Skeletal muscle satellite cell (primary cell): ENCODE results near the gene ARHGEF10L.
"Not testable (repeated sequence)": the region's sequence is repeated elsewhere in the genome, so short reads cannot be mapped to it uniquely, and the experiment has no call there.

Source experiments
- H3K27me3 ChIP-seq: 2 replicates; pipeline ENCODE4 v1.7.0; 2013; ENCODE audit warnings: low read length; ENCODE audit not compliant: control insufficient read depth, insufficient read depth
- H3K36me3 ChIP-seq: 2 replicates; pipeline ENCODE4 v1.7.0; 2013; ENCODE audit warnings: mild to moderate bottlenecking, control low read depth, low read length; ENCODE audit not compliant: insufficient read depth
- H3K4me1 ChIP-seq: 2 replicates; pipeline ENCODE4 v1.7.0; 2013; ENCODE audit warnings: low read length; ENCODE audit not compliant: control insufficient read depth, insufficient read depth
- H3K4me2 ChIP-seq: 2 replicates; pipeline ENCODE4 v1.7.0; 2013; ENCODE audit warnings: mild to moderate bottlenecking, low read length
- H3K4me3 ChIP-seq: 2 replicates; pipeline ENCODE4 v1.7.0; 2013; ENCODE audit warnings: low read length
- H3K9ac ChIP-seq: 2 replicates; pipeline ENCODE4 v1.7.0; 2013; ENCODE audit warnings: mild to moderate bottlenecking, low read depth, low read length, moderate library complexity
- H3K9me3 ChIP-seq: replicated peaks from 2 replicates; pipeline ENCODE4 v1.7.0; 2013; ENCODE audit warnings: mild to moderate bottlenecking, control low read depth, low read length

The ARHGEF10L gene

DNA sequence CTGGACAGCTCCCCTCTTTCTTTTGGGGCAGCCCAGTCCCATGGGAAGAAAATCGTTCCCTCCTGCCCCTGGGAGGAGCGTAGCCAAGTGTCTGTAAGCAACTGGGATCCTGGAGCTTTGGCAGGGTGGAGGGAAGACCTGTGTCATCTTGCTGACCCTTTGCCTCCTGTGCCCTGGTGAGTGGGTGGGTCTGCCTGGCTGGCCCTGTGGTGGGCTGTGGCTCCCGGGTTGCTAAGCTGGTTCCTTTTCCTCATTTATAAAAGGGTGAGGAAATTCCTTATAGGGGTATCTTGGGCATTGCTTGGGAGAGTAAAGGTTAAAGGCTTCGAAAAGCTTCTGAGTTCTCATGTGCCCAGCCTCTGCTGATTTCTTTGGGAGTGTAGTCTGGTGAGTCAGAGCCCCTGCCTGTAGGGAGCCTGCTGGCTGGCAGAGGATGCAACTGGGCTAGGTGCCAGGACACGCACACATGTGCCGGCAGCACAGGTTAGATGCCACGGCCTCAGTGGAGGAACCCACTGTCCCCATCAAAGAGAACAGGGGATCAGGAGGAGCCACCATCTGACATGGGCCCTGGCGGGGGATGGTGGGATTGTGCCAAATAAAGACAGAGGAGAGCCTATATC lies 85.2 kb downstream of the ARHGEF10L start:
- peak overlapping the region; percentile 51 for H3K4me2 ChIP-seq
- peak overlapping the region; percentile 42 for H3K9ac ChIP-seq
- peaks cover 32% of the 10 kb centered on the region for H3K4me1 ChIP-seq
- peaks cover 77% of the 10 kb centered on the region for H3K36me3 ChIP-seq
- H3K27me3 ChIP-seq = no peaks in the 10 kb centered on the region
- no peak overlapping the region for H3K4me3 ChIP-seq
- no peaks in the 10 kb centered on the region for H3K9me3 ChIP-seq

DNA sequence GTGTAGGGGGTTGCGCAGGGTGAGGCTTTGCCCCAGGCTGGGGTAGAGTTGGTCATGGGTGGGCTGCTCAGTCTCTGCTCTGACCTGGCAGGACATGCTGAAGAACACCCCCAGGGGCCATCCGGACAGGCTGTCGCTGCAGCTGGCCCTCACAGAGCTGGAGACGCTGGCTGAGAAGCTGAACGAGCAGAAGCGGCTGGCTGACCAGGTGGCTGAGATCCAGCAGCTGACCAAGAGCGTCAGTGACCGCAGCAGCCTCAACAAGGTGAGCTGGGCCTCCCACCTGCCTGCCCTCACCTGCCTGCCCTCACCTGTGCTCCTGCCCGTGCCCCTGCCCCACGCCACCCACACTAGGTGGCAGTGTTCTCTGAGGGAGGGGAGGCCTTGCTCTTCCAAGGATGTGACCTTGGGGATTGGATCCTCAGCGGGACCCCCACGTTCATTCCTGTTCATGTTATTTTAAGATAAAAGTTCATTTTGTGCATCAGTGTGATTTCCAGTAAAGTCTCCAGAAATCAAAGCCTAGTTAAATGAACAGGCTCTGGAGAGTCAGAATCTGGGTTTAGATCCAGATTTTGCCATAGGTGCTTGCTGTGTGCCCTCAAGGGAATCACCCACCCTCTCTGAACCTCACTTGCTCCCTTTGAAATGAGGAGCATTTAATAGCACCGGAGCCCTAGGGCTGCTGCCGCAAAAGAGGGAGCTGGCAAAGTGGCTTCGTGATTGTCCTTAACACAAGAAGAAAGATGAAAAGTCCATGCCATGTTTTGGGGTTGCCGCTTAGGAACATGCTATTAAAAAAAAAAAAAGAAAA lies 87.9 kb downstream of the ARHGEF10L start:
- Histone ChIP-seq H3K36me3 (peaks cover 88% of the 10 kb centered on the region), H3K4me3 (no peak overlapping the region), H3K27me3 (no peaks in the 10 kb centered on the region), H3K4me1 (peaks cover 44% of the 10 kb centered on the region), H3K9ac (no peak overlapping the region), H3K4me2 (no peak overlapping the region), H3K9me3 (no peaks in the 10 kb centered on the region)

DNA sequence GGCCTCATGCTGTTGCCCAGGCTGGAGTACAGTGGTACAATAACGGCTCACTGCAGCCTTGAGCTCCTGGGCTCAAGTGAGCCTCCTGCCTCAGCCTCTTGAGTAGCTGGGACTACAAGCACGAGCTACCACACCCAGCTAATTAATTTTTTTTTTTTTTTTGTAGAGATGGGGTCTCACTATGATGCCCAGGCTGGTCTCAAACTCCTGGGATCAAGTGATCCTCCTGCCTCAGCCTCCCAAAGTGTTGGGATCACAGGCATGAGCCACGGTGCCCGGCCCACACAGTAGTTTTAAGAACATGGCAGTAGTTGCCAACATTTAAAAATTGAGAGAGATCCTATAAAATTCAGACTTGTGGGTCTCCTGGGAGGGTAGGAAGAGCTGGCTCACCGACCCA lies 89.5 kb downstream of the ARHGEF10L start:
- H3K9ac ChIP-seq, H3K4me3 ChIP-seq, H3K9me3 ChIP-seq, H3K27me3 ChIP-seq, H3K4me2 ChIP-seq: not testable (repeated sequence)
- H3K36me3 ChIP-seq = peaks cover 81% of the 10 kb centered on the region
- H3K4me1 ChIP-seq = peaks cover 50% of the 10 kb centered on the region

DNA sequence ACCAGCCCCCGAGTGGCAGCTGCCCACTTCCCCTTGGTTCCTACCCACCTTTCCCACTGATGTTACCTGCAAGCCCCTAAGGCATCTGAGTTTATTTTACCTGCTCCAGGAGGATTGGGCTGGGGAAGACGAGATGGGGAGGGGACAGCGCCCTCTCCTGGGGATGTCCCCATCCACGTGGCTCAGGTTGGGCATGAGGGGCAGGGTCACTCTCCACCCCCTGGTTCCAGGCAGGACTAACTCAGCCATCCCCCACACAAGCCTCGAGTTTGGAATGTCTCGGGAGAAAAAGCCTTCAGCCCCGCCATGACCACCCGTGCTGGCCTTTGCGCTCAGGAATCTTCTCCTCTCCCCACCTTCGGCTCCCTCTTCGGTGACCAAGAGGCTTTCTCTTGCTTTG lies 90.0 kb downstream of the ARHGEF10L start:
- H3K36me3 ChIP-seq = peaks cover 81% of the 10 kb centered on the region
- no peak overlapping the region for H3K4me3 ChIP-seq
- no peaks in the 10 kb centered on the region for H3K27me3 ChIP-seq
- no peak overlapping the region for H3K4me2 ChIP-seq
- no peak overlapping the region for H3K9ac ChIP-seq
- no peaks in the 10 kb centered on the region for H3K9me3 ChIP-seq
- peaks cover 46% of the 10 kb centered on the region for H3K4me1 ChIP-seq

DNA sequence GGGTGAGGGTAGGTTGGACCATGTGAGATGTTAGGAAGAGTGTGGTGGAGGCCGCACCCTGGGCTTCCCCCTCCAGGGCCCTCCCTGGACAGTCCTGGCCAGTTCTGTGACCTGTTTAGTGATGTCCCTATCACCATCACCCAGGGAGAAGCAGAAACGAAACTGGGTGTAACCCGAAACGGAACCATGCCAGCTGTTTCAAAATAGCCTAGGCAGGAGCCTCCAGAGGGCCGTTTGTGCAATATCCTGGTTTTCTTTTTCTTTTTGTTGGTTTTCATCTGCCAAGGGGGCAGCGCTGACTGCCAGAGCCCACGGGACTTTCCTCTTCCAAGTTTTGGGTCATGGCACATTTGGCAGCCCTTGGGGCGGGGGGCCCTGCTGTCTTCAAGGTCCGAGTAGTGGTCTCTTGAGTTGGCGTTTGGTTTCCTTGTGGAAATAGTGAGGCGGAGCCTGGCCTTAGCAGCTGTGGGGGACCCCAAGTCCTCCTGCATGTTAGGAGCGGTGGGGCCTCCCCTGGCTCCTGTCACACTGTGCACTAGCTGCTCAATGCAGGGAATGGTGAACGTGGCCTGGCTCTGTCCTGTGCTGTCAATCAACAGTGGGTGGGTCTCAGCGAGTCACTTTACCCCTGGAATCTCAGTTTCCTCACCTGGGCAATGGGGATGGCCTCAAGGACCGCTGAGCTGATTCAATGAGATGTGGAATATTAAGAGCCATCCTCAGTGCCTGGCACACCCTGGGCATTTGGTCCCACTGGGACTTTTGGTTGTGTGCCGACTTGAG lies 90.7 kb downstream of the ARHGEF10L start:
- Histone ChIP-seq H3K36me3 (peaks cover 85% of the 10 kb centered on the region), H3K4me2 (peak overlapping the region; percentile 22), H3K9ac (no peak overlapping the region), H3K9me3 (no peaks in the 10 kb centered on the region), H3K4me1 (peaks cover 39% of the 10 kb centered on the region), H3K27me3 (no peaks in the 10 kb centered on the region), H3K4me3 (no peak overlapping the region)

DNA sequence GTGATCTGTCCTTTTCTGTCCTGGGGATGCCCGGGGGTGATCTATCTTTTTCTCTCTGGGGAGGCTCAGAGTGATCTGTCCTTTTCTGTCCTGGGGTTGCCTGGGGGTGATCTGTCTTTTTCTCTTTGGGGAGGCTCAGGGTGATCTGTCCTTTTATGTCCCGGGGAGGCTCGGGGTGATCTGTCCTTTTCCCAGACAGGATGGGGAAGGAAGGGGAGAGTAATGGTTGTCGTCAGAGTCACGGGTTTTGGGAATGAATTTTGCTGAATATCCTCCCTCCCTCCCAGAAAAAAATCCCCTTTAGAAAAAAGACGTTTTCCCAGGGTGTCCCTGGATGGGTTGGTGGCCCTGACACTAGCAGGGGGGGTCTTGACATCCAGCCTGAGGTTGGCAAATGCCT lies 91.5 kb downstream of the ARHGEF10L start:
- H3K9ac ChIP-seq = no peak overlapping the region
- H3K36me3 ChIP-seq = peaks cover 85% of the 10 kb centered on the region
- H3K27me3 ChIP-seq = no peaks in the 10 kb centered on the region
- H3K4me2 ChIP-seq = no peak overlapping the region
- no peaks in the 10 kb centered on the region for H3K9me3 ChIP-seq
- H3K4me1 ChIP-seq = peaks cover 39% of the 10 kb centered on the region
- no peak overlapping the region for H3K4me3 ChIP-seq

DNA sequence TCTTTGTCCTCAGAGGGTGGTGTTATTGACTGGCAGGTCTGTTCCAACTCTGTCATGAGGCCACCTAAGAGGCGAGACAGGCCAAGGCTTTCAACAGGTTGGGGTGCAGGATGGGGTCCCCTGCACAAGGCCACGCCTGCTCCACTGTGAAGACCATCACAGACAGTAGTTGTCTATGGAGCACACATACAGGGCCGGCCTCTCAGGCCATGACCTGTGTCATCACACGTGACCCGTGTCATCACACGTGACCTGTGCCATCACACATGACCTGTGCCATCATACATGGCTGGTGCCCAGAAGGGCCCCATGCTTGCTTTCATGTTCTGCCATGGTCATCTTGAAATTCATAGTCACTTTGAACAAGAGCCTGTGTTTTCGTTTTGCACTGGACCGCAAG lies 91.9 kb downstream of the ARHGEF10L start:
- no peak overlapping the region for H3K9ac ChIP-seq
- peaks cover 85% of the 10 kb centered on the region for H3K36me3 ChIP-seq
- H3K27me3 ChIP-seq = no peaks in the 10 kb centered on the region
- H3K4me3 ChIP-seq = no peak overlapping the region
- no peaks in the 10 kb centered on the region for H3K9me3 ChIP-seq
- H3K4me2 ChIP-seq = no peak overlapping the region
- H3K4me1 ChIP-seq = peaks cover 39% of the 10 kb centered on the region

DNA sequence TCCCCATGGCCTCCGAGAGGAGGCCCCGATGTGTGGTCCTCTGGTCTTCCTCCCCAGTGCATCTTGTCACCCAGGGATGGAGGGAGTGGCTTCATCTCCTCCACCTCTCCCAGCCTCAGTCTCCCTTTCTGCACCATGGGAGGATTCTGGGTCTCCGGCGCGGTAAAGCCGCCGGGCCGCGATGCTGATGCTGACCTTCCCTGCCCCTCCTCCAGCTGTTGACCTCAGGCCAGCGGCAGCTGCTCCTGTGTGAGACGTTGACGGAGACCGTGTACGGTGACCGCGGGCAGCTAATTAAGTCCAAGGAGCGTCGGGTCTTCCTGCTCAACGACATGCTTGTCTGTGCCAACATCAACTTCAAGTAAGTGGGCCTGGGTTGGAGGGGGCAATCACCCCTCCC lies 92.6 kb downstream of the ARHGEF10L start:
- Histone ChIP-seq H3K4me2 (peak overlapping the region; percentile 15), H3K9ac (no peak overlapping the region), H3K36me3 (peaks cover 85% of the 10 kb centered on the region), H3K4me3 (no peak overlapping the region), H3K9me3 (no peaks in the 10 kb centered on the region), H3K4me1 (peaks cover 39% of the 10 kb centered on the region), H3K27me3 (no peaks in the 10 kb centered on the region)

DNA sequence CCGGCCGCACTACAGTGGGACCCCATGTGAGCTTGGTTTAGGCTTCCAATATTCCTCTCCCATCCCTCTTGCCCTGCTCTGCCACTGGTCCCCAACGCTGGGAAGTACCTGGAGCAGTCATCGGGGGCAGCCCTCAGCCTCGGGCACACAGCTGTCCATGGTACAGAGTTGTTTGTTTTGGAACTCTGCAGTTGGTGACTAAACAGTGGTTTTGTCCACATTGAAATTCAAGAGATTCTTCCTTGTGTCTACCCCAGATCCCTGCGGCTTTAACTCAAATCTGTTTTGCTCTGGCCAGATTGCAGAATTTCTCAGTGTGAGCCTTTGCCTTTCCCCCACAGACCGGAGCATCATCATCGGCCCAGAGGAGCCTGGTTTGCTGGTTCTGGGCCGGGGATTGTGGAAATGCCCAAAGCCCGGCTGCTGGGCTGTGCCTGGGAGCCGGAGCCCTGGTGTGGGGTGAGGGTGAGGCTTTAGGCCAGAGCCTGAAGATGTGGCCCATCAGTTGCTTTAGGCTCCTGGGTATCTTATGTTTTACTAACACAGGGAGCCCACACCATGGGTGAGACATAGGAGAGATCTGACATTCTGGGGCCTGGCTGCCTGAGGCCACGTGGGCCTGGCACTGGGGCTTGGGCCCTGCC lies 93.2 kb downstream of the ARHGEF10L start:
- peaks cover 39% of the 10 kb centered on the region for H3K4me1 ChIP-seq
- no peaks in the 10 kb centered on the region for H3K9me3 ChIP-seq
- no peak overlapping the region for H3K4me3 ChIP-seq
- peak overlapping the region; percentile 43 for H3K9ac ChIP-seq
- peak overlapping the region; percentile 15 for H3K4me2 ChIP-seq
- H3K36me3 ChIP-seq = peaks cover 84% of the 10 kb centered on the region
- H3K27me3 ChIP-seq = no peaks in the 10 kb centered on the region

DNA sequence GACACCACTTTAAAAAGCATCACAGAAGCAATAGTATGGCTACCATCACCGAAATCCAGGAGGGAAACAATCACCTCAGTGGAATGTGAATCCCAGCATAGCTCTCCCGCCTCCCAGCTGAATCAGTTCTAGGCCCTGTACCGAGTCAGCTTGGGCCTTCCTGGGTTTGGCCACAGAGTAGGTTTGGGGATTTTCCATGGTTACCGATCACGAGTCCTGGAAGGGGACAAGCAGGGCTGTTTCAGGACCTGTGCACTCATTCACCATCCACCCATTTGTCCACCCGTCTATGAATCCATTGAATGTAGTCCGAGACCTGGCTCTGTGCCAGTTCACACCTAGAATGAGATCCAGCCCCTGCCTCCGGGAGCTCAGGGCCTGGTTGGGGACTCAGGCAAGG lies 94.2 kb downstream of the ARHGEF10L start:
- peaks cover 85% of the 10 kb centered on the region for H3K36me3 ChIP-seq

DNA sequence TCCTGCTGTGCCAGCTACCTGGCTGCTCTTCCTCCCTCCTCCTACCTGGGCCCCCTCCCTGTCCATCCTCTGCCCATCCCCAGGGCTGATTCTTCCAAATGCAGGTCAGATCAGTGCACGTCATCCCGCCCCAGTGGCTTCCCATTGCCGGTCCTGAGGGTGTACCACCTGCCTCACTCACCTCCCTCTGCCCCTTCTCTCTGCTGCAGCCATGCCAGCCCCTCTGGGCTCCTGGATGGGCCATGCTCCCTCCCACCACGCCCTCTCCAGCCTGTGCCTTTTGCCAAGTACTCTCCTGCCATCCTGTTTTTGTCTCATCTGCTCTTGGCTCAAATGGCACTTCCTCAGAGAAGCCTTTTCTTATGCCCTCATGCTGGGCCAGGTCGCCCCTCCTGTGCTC lies 95.8 kb downstream of the ARHGEF10L start:
- Histone ChIP-seq H3K4me3 (no peak overlapping the region), H3K4me1 (peaks cover 30% of the 10 kb centered on the region), H3K27me3 (no peaks in the 10 kb centered on the region), H3K9me3 (no peaks in the 10 kb centered on the region), H3K9ac (no peak overlapping the region), H3K36me3 (peaks cover 89% of the 10 kb centered on the region), H3K4me2 (no peak overlapping the region)

More for the DNA sequence above, 94.2 kb downstream of the ARHGEF10L start:
- Histone ChIP-seq H3K9ac (peak overlapping the region; percentile 13), H3K4me3 (no peak overlapping the region), H3K27me3 (no peaks in the 10 kb centered on the region), H3K4me2 (peak overlapping the region; percentile 0), H3K9me3 (no peaks in the 10 kb centered on the region), H3K4me1 (peaks cover 39% of the 10 kb centered on the region)
